Smooth muscle cell of the pulmonary artery (primary cell): ENCODE measurements around the gene KLRF2. TPM values are rescaled to one million over a fixed set of nuclear protein-coding genes. Genes with fewer than 3 reads are reported as not detected.

Experiments used
- total RNA-seq: library from RNA; depleted of rRNA; stranded (reverse); fragments of >200 nt; gene quantifications from 2 replicates; pipeline ENCODE4 v1.2.3, GENCODE V29; 2014

Gene KLRF2, protein sequence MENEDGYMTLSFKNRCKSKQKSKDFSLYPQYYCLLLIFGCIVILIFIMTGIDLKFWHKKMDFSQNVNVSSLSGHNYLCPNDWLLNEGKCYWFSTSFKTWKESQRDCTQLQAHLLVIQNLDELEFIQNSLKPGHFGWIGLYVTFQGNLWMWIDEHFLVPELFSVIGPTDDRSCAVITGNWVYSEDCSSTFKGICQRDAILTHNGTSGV
- not detected in 2 replicates for total RNA-seq

GRCh38 chr12:9881246-9881645, at the start of gene KLRF2:
TSS of gene KLRF2 (plus strand) at chr12:9881489. CDS start at chr12:9881596, 107 bp downstream.

DNA sequence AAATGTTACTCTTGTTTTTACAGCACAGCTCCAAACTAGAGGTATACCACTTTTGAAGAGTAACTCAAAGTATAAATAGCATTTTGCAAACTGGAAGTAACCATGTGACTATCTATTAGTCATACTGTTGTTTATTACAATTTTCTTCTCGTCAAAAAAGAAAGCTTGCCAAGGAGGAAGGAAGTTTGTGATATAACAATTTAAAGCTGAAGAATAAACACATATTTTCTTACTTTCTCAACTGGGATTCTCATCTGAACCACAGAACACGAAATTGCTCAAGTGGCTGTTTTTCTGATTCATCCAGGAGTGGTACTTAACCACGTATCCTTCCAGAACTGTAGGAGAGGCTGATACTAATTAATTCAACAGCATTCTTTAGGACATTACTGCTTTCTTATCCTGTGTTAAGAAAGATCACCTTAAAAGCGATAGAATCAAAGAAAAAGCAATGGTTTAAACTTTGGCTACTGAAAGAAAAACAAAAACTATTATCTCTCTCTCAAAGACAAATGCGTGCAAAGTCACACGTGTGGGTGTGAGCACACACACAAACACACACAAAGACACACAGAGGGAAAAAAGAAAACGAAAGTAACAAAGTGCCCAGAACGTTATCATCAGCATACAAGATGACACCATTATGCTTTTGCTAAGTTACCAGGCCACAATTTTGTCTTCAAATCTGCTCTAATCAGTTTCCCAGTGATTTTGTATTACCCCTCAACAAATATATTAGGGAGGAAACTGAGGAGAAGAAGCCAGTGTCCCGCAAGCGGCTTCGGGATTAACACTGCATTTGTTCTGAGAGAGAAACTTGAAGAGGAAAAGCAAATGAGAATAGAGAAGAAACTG, 11.8 kb upstream of the KLRF2 start, which contains the start of gene CLEC2B:
TSS of gene CLEC2B (minus strand) at position 48 of the 855 bp plus-strand sequence.

GRCh38 chr12:9932270-9932669, 51.0 kb downstream of the KLRF2 start, which contains the start of gene CLEC2A:
TSS of gene CLEC2A (minus strand) at chr12:9932370. CDS start at chr12:9932329, 41 bp downstream.

Other genes starting within 250 kb of the KLRF2 start
- 1.4 and 1.8 TPM in 2 replicates for gene CLEC2D, start 211.8 kb upstream of the KLRF2 start, total RNA-seq
- gene CLECL1, start 148.4 kb upstream of the KLRF2 start, total RNA-seq: not detected in 2 replicates
- not detected in 2 replicates for gene CD69, start 120.6 kb upstream of the KLRF2 start, total RNA-seq
- gene KLRF1, start 54.0 kb upstream of the KLRF2 start, total RNA-seq: not detected in 2 replicates
- gene CLEC2B, start 12.1 kb upstream of the KLRF2 start, total RNA-seq: 2.3 and 4.8 TPM in 2 replicates
- gene CLEC2A, start 50.9 kb downstream of the KLRF2 start, total RNA-seq: not detected in 2 replicates
- gene CLEC12A, start 89.9 kb downstream of the KLRF2 start, total RNA-seq: not detected in 2 replicates
- not detected in 2 replicates for gene CLEC1B, start 117.6 kb downstream of the KLRF2 start, total RNA-seq
- gene CLEC12B, start 129.1 kb downstream of the KLRF2 start, total RNA-seq: not detected in 2 replicates
- gene CLEC9A, start 149.2 kb downstream of the KLRF2 start, total RNA-seq: not detected in 2 replicates
- not detected in 2 replicates for gene CLEC1A, start 217.5 kb downstream of the KLRF2 start, total RNA-seq
- not detected in 2 replicates for gene CLEC7A, start 248.7 kb downstream of the KLRF2 start, total RNA-seq